IMR-90 (cell line): ENCODE measurements around the gene NAA60. TPM values are rescaled to one million over a fixed set of nuclear protein-coding genes. Genes with fewer than 3 reads are reported as not detected.

ENCODE experiments used
- ATAC-seq: fragments of 200-7000 bp; cut with Tn5 transposase; 2 replicates; pipeline ENCODE4 v1.9.1; 2020; ENCODE audit warnings: low read depth, mild to moderate bottlenecking, moderate library complexity
- BruUV-seq: library from RNA; stranded (reverse); fragments of 400-500 nt; replicated peaks from 2 replicates; lab custom pipeline; 2021; lab: Mats Ljungman, UMichigan
- CTCF ChIA-PET: fragments of 300-600 bp; formaldehyde crosslinking; extraction: SDS; loops from one replicate; lab custom pipeline; 2021; ENCODE audit warnings: antibody characterized with exemption; lab: Yijun Ruan, JAX
- POLR2A ChIA-PET: fragments of 300-600 bp; sonication (Branson Sonifier 250); formaldehyde crosslinking; loops from one replicate; lab custom pipeline; 2022; ENCODE audit warnings: antibody characterized with exemption; ENCODE audit not compliant: unreplicated experiment; lab: Charles Lee
- DNase-seq: peaks from one replicate; pipeline ENCODE4 v3.0.0; 2013
- H2AFZ ChIP-seq: replicated peaks from 2 replicates; pipeline ENCODE3; 2013; ENCODE audit warnings: low read length, mild to moderate bottlenecking; ENCODE audit not compliant: poor library complexity
- H2AK5ac ChIP-seq: 2 replicates; pipeline ENCODE4 v1.6.1; 2013; ENCODE audit warnings: low read depth, low read length, inconsistent platforms
- H2AK9ac ChIP-seq: replicated peaks from 2 replicates; pipeline ENCODE3; 2013; ENCODE audit warnings: mild to moderate bottlenecking, low read depth, low read length, moderate library complexity; ENCODE audit not compliant: poor library complexity
- H2BK120ac ChIP-seq: 2 replicates; pipeline ENCODE4 v1.6.1; 2013; ENCODE audit warnings: low read depth, low read length, inconsistent platforms
- H2BK15ac ChIP-seq: 3 replicates; pipeline ENCODE4 v1.6.1; 2013; ENCODE audit warnings: low read depth, low read length, inconsistent platforms
- H2BK20ac ChIP-seq: 2 replicates; pipeline ENCODE4 v1.6.1; 2013; ENCODE audit warnings: low read depth, mild to moderate bottlenecking, inconsistent platforms, low read length, moderate library complexity
- H2BK5ac ChIP-seq: 2 replicates; pipeline ENCODE4 v1.6.1; 2013; ENCODE audit warnings: mild to moderate bottlenecking, low read depth, low read length, inconsistent platforms; ENCODE audit not compliant: poor library complexity, severe bottlenecking
- H3K14ac ChIP-seq: replicated peaks from 2 replicates; pipeline ENCODE4 v1.6.1; 2013; ENCODE audit warnings: low read depth, low read length, inconsistent platforms
- H3K18ac ChIP-seq: 2 replicates; pipeline ENCODE4 v1.6.1; 2013; ENCODE audit warnings: low read depth, low read length, control low read depth
- H3K23ac ChIP-seq: 2 replicates; pipeline ENCODE4 v1.6.1; 2013; ENCODE audit warnings: low read depth, low read length, inconsistent platforms
- H3K27ac ChIP-seq: 2 replicates; pipeline ENCODE4 v1.5.1; 2013; ENCODE audit warnings: mild to moderate bottlenecking, control low read depth, low read length; ENCODE audit not compliant: insufficient read depth
- H3K27me3 ChIP-seq: 2 replicates; pipeline ENCODE4 v1.6.1; 2013; ENCODE audit warnings: low read length; ENCODE audit not compliant: control insufficient read depth, insufficient read depth
- H3K36me3 ChIP-seq: 2 replicates; pipeline ENCODE4 v1.6.1; 2013; ENCODE audit warnings: low read length, mixed read lengths; ENCODE audit not compliant: control insufficient read depth, insufficient read depth
- H3K4ac ChIP-seq: 2 replicates; pipeline ENCODE4 v1.6.1; 2013; ENCODE audit warnings: low read depth, low read length, inconsistent platforms
- H3K4me1 ChIP-seq: 2 replicates; pipeline ENCODE4 v1.6.1; 2013; ENCODE audit warnings: low read length, mixed read lengths; ENCODE audit not compliant: control insufficient read depth, insufficient read depth
- H3K4me2 ChIP-seq: 2 replicates; pipeline ENCODE4 v1.6.1; 2013; ENCODE audit warnings: low read depth, mild to moderate bottlenecking, control low read depth, low read length, moderate library complexity
- H3K4me3 ChIP-seq: 2 replicates; pipeline ENCODE4 v1.5.1; 2013; ENCODE audit warnings: low read depth, mild to moderate bottlenecking, control low read depth, low read length, moderate library complexity; ENCODE audit not compliant: insufficient read depth
- H3K56ac ChIP-seq: 2 replicates; pipeline ENCODE4 v1.6.1; 2013; ENCODE audit warnings: low read length, inconsistent platforms; ENCODE audit not compliant: insufficient read depth; ENCODE audit errors: extremely low read depth
- H3K79me1 ChIP-seq, 2 experiments: 2 replicates each; pipeline ENCODE4 v1.6.1; 2013; ENCODE audit warnings: low read length in 2 of 2, inconsistent platforms in 1 of 2, low read depth in 1 of 2
- H3K9ac ChIP-seq: 2 replicates; pipeline ENCODE4 v1.6.1; 2013; ENCODE audit warnings: low read depth, low read length, control low read depth
- H3K9me1 ChIP-seq: 2 replicates; pipeline ENCODE4 v1.6.1; 2013; ENCODE audit warnings: low read length, inconsistent platforms; ENCODE audit not compliant: insufficient read depth
- H3K9me3 ChIP-seq: 2 replicates; pipeline ENCODE4 v1.6.1; 2013; ENCODE audit warnings: low read length; ENCODE audit not compliant: control insufficient read depth, insufficient read depth
- H4K20me1 ChIP-seq: 2 replicates; pipeline ENCODE4 v1.6.1; 2013; ENCODE audit warnings: low read length, inconsistent platforms; ENCODE audit not compliant: insufficient read depth
- H4K5ac ChIP-seq: 2 replicates; pipeline ENCODE4 v1.6.1; 2013; ENCODE audit warnings: mild to moderate bottlenecking, low read depth, low read length, control low read depth
- H4K8ac ChIP-seq, 2 experiments: 2 replicates each; pipeline ENCODE4 v1.6.1; 2013; ENCODE audit warnings: low read depth in 2 of 2, low read length in 2 of 2, control low read depth in 1 of 2, inconsistent platforms in 1 of 2
- H4K91ac ChIP-seq: 2 replicates; pipeline ENCODE4 v1.6.1; 2013; ENCODE audit warnings: low read depth, low read length, inconsistent platforms; ENCODE audit not compliant: insufficient read depth
- BHLHE40 ChIP-seq: fragments of 150-350 bp; IDR thresholded peaks from 2 replicates; pipeline ENCODE4 v1.6.1; 2016; ENCODE audit warnings: mild to moderate bottlenecking, low read depth, low read length
- CEBPB ChIP-seq: IDR thresholded peaks from 2 replicates; pipeline ENCODE4 v1.6.1; 2012; ENCODE audit warnings: low read depth, low read length, improper control_type of control experiment
- CHD1 ChIP-seq: IDR thresholded peaks from 2 replicates; pipeline ENCODE4 v1.6.1; 2012; ENCODE audit warnings: low read depth, low read length, improper control_type of control experiment
- FOS ChIP-seq: fragments of 150-350 bp; IDR thresholded peaks from 2 replicates; pipeline ENCODE4 v1.6.1; 2016; ENCODE audit warnings: low read depth, low read length
- MAFK ChIP-seq: IDR thresholded peaks from 2 replicates; pipeline ENCODE4 v1.6.1; 2012; ENCODE audit warnings: low read depth, low read length, improper control_type of control experiment
- MXI1 ChIP-seq: IDR thresholded peaks from 2 replicates; pipeline ENCODE4 v1.6.1; 2012; ENCODE audit warnings: low read depth, mild to moderate bottlenecking, low read length, moderate library complexity, borderline replicate concordance
- NFE2L2 ChIP-seq: fragments of 150-350 bp; IDR thresholded peaks from 2 replicates; pipeline ENCODE4 v1.6.1; 2016; ENCODE audit warnings: low read depth, mild to moderate bottlenecking, low read length
- RAD21 ChIP-seq: IDR thresholded peaks from 2 replicates; pipeline ENCODE4 v1.6.1; 2012; ENCODE audit warnings: low read length, improper control_type of control experiment
- RCOR1 ChIP-seq: IDR thresholded peaks from 2 replicates; pipeline ENCODE4 v1.6.1; 2012; ENCODE audit warnings: mild to moderate bottlenecking, low read length, improper control_type of control experiment; ENCODE audit not compliant: insufficient replicate concordance
- RFX5 ChIP-seq: IDR thresholded peaks from 2 replicates; pipeline ENCODE4 v1.8.0; 2012; ENCODE audit warnings: low read depth, mild to moderate bottlenecking, low read length, moderate library complexity
- WGBS, 2 experiments: methylation state at CpG; one replicate each; pipeline versions ENCODE4 v1.1.5 to v1.1.7; 2013; ENCODE audit warnings: missing lambda C conversion rate in 2 of 2; ENCODE audit not compliant: insufficient read length in 1 of 2; ENCODE audit errors: extremely low coverage in 2 of 2; 5-methylcytosine and 5-hydroxymethylcytosine counted together
- dilution Hi-C: fragments of 300-500 bp; cut with HindIII; formaldehyde crosslinking; loops from one replicate; pipeline ENCODE4 v1.14.3; 2018; ENCODE audit warnings: low sequenced_read_pairs; ENCODE audit not compliant: unreplicated experiment
- in situ Hi-C: fragments of 300-500 bp; cut with MboI; formaldehyde crosslinking; loops from 3 replicates; pipeline ENCODE4 v1.14.3; 2019; ENCODE audit warnings: low sequenced_read_pairs, inconsistent platforms, mixed read lengths
- intact Hi-C: fragments of 100-400 bp; cut with micrococcal nuclease; formaldehyde crosslinking; loops from 2 replicates; pipeline ENCODE4 v1.10.0; 2022
- polyA plus RNA-seq, 3 experiments: library from polyadenylated mRNA; depleted of rRNA; stranded (reverse); fragments of >200 nt; gene quantifications; 2 replicates each; pipeline ENCODE4 v1.2.3, GENCODE V29; 2012; ENCODE audit warnings: low replicate concordance in 1 of 3
- total RNA-seq: library from RNA; depleted of rRNA; stranded (reverse); fragments of >200 nt; gene quantifications from 2 replicates; pipeline ENCODE4 v1.2.3, GENCODE V29; 2012
- TF ChIP-seq, protein P1 (sequence below): conservative IDR thresholded peaks from 2 replicates; pipeline ENCODE4 v1.5.1; 2012; ENCODE audit warnings: mild to moderate bottlenecking, low read depth, low read length, improper control_type of control experiment

The NAA60 gene
- total and polyA plus RNA-seq, 2 of the 4 experiments (the other 2 are of a cell fraction), result 7.5 to 18.0 TPM

DNA sequence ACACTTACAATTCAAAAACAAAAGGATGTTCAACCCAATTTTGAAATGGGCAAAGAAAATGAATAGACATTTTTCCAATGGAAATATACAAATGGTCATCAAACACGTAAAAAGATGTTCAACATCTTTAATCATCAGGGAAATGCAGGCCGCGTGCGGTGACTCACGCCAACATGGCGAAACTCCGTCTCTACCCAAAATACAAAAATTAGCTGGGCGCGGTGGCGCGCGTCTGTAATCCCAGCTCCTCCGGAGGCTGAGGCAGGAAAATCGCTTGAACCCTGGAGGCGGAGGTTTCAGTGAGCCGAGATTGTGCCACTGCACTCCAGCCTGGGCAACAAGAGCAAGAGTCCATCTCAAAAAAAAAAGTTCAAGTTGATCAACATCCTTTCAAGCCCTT is 55.5 kb downstream of the NAA60 start:
- Histone ChIP-seq H3K9me1 (peaks cover 4% of the 10 kb centered on the region), H2AK5ac (no peak overlapping the region), H3K56ac (no peak overlapping the region), H4K8ac (no peak overlapping the region), H3K36me3 (no peaks in the 10 kb centered on the region), H3K18ac (no peak overlapping the region), H3K27me3 (no peaks in the 10 kb centered on the region), H2BK5ac (no peak overlapping the region), H3K9me3 (no peaks in the 10 kb centered on the region), H2BK120ac (no peak overlapping the region), H2BK15ac (no peak overlapping the region), H4K20me1 (no peaks in the 10 kb centered on the region), H3K14ac (no peak overlapping the region), H3K27ac (no peak overlapping the region), H3K23ac (no peak overlapping the region), H2AFZ (no peak overlapping the region), H4K91ac (no peak overlapping the region), H3K4me2 (no peak overlapping the region), H3K4me3 (no peak overlapping the region), H2AK9ac (no peak overlapping the region), H3K4ac (no peak overlapping the region), H3K4me1 (peaks cover 5% of the 10 kb centered on the region; the same call in 1 of the 2 replicates), H4K5ac (no peak overlapping the region), H3K9ac (no peak overlapping the region), H2BK20ac (no peak overlapping the region), H3K79me1 (peaks cover 12 to 20% of the 10 kb centered on the region in 2 experiments)
- dilution Hi-C loops, result no loop called here
- 72% methylated on average over 7 of the region's 16 CpGs; no CpG with 5 or more reads in 1 of the 2 experiments for WGBS, 2 experiments
- TF ChIP-seq MXI1, result no peak
- TF ChIP-seq, protein P1, sequence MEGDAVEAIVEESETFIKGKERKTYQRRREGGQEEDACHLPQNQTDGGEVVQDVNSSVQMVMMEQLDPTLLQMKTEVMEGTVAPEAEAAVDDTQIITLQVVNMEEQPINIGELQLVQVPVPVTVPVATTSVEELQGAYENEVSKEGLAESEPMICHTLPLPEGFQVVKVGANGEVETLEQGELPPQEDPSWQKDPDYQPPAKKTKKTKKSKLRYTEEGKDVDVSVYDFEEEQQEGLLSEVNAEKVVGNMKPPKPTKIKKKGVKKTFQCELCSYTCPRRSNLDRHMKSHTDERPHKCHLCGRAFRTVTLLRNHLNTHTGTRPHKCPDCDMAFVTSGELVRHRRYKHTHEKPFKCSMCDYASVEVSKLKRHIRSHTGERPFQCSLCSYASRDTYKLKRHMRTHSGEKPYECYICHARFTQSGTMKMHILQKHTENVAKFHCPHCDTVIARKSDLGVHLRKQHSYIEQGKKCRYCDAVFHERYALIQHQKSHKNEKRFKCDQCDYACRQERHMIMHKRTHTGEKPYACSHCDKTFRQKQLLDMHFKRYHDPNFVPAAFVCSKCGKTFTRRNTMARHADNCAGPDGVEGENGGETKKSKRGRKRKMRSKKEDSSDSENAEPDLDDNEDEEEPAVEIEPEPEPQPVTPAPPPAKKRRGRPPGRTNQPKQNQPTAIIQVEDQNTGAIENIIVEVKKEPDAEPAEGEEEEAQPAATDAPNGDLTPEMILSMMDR, result no peak
- TF ChIP-seq FOS, result no peak
- TF ChIP-seq RAD21, result no peak
- no peak for TF ChIP-seq RCOR1
- no peak for TF ChIP-seq BHLHE40
- TF ChIP-seq CEBPB, result no peak
- TF ChIP-seq CHD1, result no peak
- TF ChIP-seq RFX5, result no peak
- no peak for TF ChIP-seq MAFK
- no peak for TF ChIP-seq NFE2L2
- CTCF ChIA-PET, result no interaction called here
- ATAC-seq (no peak), DNase-seq (no peak)
- intact Hi-C loops, result no loop called here
- POLR2A ChIA-PET, result no interaction called here
- BruUV-seq, result no TSS peak
- in situ Hi-C loops, result no loop called here
